ENCODE results near the gene ARHGAP29. TPM values are rescaled to one million over a fixed set of nuclear protein-coding genes. Genes with fewer than 3 reads are reported as not detected.

Gene ARHGAP29
- total and polyA plus RNA-seq, 2 of the 4 experiments (the other 2 are of a cell fraction) = 19.1 to 30.3 TPM

GRCh38 chr1:94218332-94218731 lies 19.1 kb downstream of the ARHGAP29 start:
- Histone ChIP-seq H2AK5ac (ENCODE audit: low read depth, low read length) (no peak overlapping the region), H3K9me3 (ENCODE audit: control insufficient read depth, insufficient read depth, low read length) (no peaks in the 10 kb centered on the region), H3K18ac (ENCODE audit: low read depth, low read length) (no peak overlapping the region), H3K4me1 (ENCODE audit: control insufficient read depth, insufficient read depth, low read length) (no peaks in the 10 kb centered on the region), H2BK15ac (ENCODE audit: low read depth, low read length) (no peak overlapping the region), H2BK120ac (ENCODE audit: low read depth, low read length) (no peak overlapping the region), H3K36me3 (ENCODE audit: control insufficient read depth, insufficient read depth, low read length) (peaks cover 4% of the 10 kb centered on the region; the same call in 1 of the 2 replicates), H4K20me1 (ENCODE audit: insufficient read depth, low read length) (no peaks in the 10 kb centered on the region), H4K8ac (ENCODE audit: low read depth in 2 of 2, low read length in 2 of 2) (no peak overlapping the region), H3K9ac (ENCODE audit: low read depth, low read length) (no peak overlapping the region), H3K27me3 (ENCODE audit: control insufficient read depth, insufficient read depth, low read length) (no peaks in the 10 kb centered on the region), H4K91ac (ENCODE audit: insufficient read depth, low read depth, low read length) (no peak overlapping the region), H2BK5ac (ENCODE audit: low read depth, low read length, poor library complexity, severe bottlenecking) (no peak overlapping the region), H3K4me2 (ENCODE audit: low read depth, low read length) (no peak overlapping the region), H3K9me1 (ENCODE audit: insufficient read depth, low read length) (no peaks in the 10 kb centered on the region), H3K23ac (ENCODE audit: low read depth, low read length) (no peak overlapping the region), H2BK20ac (ENCODE audit: low read depth, low read length) (no peak overlapping the region), H3K27ac (ENCODE audit: insufficient read depth, low read length) (no peak overlapping the region), H3K14ac (replicated peaks; ENCODE audit: low read depth, low read length) (no peak overlapping the region), H3K56ac (ENCODE audit: extremely low read depth, insufficient read depth, low read length) (no peak overlapping the region), H3K4me3 (ENCODE audit: insufficient read depth, low read depth, low read length) (no peak overlapping the region), H2AK9ac (replicated peaks; ENCODE audit: low read depth, low read length, poor library complexity) (no peak overlapping the region), H2AFZ (replicated peaks; ENCODE audit: low read length, poor library complexity) (no peak overlapping the region), H4K5ac (ENCODE audit: low read depth, low read length) (no peak overlapping the region), H3K4ac (ENCODE audit: low read depth, low read length) (no peak overlapping the region), H3K79me1 (ENCODE audit: low read depth in 1 of 2, low read length in 2 of 2) (peaks cover 21% of the 10 kb centered on the region in 2 experiments)
- intact Hi-C loops (cut with micrococcal nuclease) = loop anchor here (5.0 kb wide), 1 partner anchor 36 kb away; no protein-coding TSS in a partner anchor
- dilution Hi-C loops (cut with HindIII; ENCODE audit: low sequenced_read_pairs, unreplicated experiment) = no loop called here
- ChIA-PET POLR2A (ENCODE audit: unreplicated experiment) (no interaction called here), CTCF (interaction anchor here (0.7 kb wide), 1 partner anchor 8 kb away, joined by 3 read pairs; no protein-coding TSS in a partner anchor)
- in situ Hi-C loops (cut with MboI; ENCODE audit: low sequenced_read_pairs) = no loop called here
- TF ChIP-seq RCOR1 (IDR thresholded peaks at IDR 0.05; ENCODE audit: insufficient replicate concordance, low read length) (no peak), CHD1 (IDR thresholded peaks at IDR 0.05; ENCODE audit: low read depth, low read length) (no peak)
- ATAC-seq (ENCODE audit: low read depth) (no peak), DNase-seq (no peak)
- WGBS, 2 experiments (ENCODE audit: extremely low coverage in 2 of 2, insufficient read length in 1 of 2) = no CpG with 5 or more reads among the region's 2 CpGs
- BruUV-seq (replicated peaks) = no TSS peak

All from IMR-90 (cell line).